ENCODE results near the gene FAM25A.

The FAM25A gene

GRCh38 chr10:87064651-87065050 is 44.6 kb downstream of the FAM25A start:
- no peak for DNase-seq (ENCODE audit: low read depth)

- no peak for DNase-seq (ENCODE audit: low read depth)
These were observed 46.1 kb downstream of the FAM25A start for GRCh38 chr10:87066178-87066577.

DNA sequence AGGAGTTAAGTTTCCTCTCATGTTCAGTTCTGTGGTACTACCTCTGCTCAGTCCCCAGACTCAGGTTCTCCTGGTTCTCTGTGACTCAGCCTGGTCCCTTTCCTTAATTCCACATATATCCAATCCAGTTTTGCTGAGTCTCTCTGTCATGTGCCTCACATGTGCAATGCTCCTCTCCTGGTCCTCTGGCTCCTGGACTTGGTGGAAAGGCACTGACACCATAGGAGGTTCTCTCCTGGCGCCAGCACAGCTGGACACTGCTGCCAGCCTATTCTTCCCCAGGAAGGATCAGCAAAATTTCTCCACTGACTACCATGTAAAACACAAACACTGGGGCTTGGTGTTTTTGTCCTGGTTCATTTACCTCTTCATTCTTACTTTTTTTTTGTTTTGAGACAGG is 46.8 kb downstream of the FAM25A start:
- DNase-seq (ENCODE audit: low read depth): no peak

DNA sequence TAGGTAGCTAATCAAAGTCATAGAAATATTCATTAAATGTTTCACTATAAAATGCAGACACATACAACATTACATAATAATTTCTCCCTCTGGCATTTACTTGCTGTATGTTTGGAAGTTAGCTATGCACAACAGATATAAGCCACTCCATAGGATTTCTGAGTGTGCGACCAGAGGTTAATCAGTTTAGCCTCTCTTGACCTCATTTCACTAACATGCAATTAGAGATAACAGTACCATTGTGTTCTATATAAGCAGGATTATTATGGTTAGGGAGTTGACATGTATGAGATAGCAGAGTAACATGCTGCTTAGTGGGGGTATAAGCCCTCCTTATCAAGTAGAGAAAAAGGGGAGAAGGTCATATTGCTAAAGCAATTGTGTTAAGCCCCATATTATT is 48.2 kb downstream of the FAM25A start:
- no peak for DNase-seq (ENCODE audit: low read depth)

- no peak for DNase-seq (ENCODE audit: low read depth)
These were observed 52.4 kb downstream of the FAM25A start for GRCh38 chr10:87072449-87072848.

Measured in HS-27A (cell line).